NK-92 (cell line): Measurements from ENCODE around the gene UNC119.
"Not testable (repeated sequence)": the region's sequence is repeated elsewhere in the genome, so short reads cannot be mapped to it uniquely, and the experiment has no call there.

Experiments
- DNase-seq: peaks from one replicate; lab custom pipeline; 2025; ENCODE audit not compliant: unreplicated experiment; lab: John Stamatoyannopoulos, UW

The UNC119 gene

DNA sequence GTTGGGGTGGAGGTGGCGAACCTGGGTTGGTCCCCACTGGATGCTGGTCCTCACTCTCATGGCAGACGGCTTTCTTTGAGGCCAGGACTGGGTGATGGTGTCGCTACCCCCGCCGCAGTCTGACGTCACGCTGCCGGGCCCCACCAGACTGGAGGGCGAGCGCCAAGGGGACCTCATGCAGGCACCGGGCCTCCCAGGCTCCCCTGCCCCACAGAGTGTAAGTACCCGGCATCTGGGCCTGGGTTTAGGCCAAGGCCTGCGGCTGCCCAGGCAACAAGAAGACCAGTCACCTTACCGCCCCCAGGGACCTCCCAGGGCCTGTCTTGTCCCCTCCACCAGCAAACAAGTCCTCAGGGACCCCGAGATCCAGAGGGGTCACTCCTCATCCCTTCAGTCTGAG, 28.5 kb downstream of the UNC119 start:
- no peak for DNase-seq

DNA sequence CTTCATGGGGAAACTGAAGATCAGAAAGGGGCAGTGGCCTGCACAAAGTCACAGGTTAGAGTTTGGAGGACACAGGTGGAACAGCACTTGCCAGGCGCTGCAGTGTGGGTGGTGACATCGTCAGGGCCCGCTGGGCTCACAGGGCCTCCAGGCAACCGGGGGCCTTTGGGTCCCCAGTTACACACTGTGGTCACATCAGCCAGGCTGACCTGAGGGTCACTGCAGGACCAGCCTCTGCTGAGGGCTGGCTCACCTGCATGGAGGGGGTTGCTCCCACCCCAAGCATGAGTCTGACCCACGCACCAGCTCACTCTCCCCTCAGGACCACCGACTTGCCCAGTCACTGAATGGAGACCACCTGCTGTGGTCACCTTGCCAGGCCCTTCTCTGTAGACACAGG, 29.2 kb downstream of the UNC119 start:
- DNase-seq = no peak

DNA sequence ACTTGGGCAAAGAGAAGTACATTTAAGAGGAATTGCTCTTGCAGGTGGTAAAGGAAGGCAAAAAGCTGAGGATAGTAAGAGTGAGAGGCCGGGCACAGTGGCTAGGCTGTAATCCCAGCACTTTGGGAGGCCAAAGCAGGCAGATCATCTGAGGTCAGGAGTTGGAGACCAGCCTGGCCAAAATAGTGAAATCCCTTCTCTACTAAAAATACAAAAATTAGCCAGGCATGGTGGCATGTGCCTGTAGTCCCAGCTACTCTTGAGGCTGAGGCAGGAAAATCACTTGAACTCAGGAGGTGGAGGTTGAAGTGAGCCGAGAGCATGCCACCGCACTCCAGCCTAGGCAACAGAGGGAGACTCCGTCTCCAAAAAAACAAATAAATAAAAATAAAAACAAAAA, 30.1 kb downstream of the UNC119 start:
- DNase-seq = not testable (repeated sequence)

DNA sequence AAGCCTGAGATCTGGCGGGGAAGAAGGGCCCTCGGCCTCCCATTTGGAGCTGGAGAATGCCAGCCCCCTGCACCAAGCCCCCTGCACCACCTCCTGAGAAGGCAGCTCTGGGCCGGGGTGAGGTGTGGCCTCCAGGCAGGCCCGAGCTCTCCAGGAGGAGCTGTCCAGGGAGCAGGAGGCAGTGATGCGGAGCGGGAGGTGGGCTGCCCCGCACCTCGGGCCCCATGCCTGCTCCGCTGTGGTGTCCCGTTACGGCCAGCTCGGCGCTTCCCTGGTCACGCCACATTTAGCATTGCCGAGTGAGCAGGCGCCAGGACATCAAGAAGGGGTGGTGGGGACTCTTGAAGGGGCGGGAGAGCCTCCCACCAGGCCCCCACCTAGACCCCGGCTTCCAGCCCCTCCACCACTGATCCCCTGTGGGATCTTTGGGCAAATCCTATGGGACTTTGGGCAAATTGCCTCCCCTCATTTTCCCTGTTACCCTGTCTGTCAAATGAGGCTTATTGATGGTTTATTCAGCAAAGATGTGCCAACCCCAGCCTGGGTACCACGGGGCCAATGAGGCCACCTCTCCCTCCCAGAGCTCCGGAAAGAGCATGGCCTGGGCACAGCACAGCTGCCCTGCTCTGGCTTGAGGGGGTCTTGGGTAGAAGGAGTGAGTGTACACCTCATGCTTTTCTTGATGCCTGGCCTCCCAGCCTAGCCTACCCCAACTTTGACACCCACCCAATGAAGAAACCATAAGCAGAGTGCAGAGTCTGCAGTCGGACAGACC, 30.9 kb downstream of the UNC119 start:
- no peak for DNase-seq

DNA sequence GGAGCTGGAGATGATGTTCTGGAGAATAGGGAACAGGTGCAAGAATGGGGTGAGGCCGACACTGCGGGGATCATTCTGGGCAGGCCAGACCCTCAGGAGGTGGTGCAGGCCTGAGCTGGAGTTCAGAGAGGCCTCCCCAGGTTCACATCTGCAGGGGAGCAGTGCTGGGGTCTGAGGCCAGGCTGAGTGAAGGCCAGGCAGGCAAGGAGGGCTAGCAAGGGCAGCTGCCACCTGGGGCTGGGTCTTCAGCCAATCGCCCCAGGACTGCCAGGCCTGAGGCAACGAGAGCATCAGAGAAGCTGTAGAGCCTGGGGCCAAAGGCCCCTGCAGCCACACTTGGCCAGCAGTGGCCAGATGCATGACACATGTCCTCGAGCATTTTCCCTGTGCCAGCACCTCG, 31.7 kb downstream of the UNC119 start:
- DNase-seq = no peak

DNA sequence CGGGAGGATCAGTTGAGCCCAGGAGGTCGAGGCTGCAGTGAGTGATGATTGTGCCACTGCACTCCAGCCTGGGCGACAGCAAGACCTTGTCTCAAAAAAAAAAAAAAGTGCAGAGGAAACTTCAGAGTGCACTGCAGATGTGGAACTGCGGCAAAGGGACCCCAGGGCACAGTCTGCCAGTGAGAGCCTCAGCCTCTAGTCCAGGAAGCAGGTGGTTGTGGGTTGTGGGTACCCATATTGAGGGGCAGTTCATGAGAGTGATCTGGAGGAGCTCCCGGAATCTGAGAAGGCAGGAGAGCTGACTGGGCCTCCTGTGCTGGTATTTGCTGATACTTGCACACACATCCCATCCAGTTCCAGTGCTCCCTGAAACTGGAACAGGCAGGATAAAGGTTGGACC, 33.2 kb downstream of the UNC119 start:
- no peak for DNase-seq

DNA sequence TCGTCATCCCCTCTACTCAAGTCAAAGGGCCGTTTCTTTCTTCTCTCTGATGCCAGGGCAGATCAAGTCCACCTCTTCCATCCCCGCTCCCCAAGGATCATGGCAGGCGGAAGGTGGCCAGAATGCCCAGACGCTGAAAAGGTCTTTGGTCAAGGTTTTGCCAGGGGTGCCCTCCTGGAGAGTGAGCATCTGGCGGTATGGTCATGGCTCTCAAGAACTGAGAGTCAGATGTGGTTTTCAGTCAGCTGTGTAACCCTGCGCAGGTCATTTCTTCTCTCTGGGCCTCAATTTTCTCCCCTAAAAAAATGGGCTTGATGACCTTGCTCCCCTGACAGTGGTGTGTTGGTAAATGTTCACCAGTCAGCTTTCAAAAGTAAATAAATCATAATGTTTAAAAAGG, 33.8 kb downstream of the UNC119 start:
- DNase-seq = no peak

DNA sequence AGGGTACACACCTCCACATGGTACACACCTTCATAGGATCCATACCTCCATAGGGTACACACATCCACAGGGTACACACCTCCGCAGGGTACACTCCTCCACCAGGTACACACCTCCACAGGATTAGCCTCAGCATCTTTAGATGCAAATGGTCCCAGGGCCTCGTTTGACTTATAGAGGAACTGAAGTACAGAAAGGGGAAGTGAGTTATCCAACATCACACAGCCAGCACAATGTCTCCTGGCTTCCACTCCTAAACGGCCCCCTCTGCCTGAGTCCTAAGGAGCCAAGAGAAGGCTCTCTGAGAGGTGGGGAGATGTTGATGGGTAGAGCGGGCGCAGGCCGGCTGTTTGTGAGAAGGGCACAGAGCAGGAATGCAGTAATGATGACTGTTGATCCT, 34.3 kb downstream of the UNC119 start:
- no peak for DNase-seq

DNA sequence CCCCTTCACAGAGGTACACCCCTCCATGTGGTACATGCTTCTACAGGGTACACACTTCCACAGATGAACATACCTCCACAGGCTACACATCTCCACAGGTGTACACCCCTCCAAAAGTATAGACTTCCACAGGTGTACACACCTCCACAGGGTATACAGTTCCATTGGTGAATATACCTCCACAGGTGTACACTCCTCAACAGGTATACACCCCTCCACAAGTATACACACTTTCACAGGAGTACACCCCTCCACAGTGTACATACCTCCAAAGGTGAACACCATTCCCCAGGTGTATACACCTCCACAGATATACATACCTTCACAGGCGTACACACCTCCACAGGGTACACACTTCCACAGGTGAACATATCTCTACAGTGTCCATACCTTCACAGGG, 36.9 kb downstream of the UNC119 start:
- no peak for DNase-seq

DNA sequence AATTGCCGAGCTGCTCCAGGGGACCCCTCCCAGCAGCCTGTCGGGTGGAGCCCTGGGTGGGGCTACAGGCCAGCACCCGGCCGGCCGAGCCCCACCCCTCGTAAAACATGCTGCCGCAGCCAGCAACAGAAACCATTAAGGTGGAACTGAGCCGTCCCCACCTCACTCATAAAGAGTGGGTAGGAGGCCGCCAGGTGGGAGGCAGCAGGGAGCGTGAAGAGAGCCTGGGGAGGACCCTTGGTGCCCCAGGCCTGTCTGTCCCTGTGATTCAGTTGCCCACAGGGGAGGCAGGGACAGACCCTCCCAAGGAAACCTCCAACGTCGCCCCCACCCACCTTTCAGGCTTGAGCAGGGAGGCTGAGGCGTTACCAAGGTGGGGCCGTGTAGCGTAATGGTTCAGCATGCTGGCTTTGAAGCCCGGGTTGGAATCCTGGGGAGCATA, 37.8 kb downstream of the UNC119 start:
- DNase-seq = no peak

DNA sequence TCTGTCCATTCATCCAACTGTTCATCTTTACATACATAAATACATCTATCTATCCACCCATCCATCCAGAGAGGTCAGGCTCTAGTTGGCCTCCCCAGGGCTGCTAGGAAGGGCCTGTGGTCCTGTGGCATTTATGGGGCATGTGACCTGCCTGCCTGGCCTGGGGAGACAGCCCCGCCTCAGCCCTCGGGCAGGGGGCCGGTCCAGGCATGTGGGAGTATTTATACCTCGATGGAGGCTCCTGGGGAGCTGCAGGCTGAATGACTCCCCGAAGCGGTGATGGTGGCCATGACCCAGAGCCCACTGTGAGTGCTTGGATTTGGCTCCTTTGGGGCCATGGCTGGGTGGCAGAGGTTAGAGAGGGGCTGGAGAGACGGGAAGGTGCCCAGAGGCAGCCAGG, 38.9 kb downstream of the UNC119 start:
- DNase-seq = no peak

DNA sequence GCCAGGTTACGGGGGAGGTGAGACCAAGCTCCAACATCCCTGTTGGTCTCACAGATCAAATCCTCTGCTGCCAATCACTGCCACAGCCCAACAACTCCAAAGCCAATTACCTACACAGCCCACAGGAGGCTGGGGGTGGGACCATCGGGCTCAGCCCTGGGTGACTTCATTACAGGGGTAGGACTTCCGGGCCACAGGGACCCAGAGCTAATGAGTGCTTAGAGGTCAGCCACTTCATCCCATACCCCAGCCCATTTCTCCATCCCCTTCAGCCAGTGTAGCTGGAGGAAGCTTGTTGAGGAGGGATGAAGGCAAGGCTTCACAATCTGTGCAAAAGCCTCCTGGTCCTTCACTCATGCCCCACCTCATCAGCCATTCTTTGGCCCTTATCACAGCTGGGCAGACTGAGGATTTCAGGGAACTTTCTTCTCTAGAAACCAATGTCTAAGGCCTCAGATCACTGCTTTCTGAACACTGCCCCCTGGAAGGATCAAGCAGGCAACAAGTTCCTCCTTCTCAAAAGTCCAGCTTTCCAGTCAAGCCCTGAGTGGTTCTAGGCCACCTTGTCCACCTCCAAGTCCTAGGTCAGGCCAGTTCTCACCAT, 40.5 kb downstream of the UNC119 start:
- no peak for DNase-seq

DNA sequence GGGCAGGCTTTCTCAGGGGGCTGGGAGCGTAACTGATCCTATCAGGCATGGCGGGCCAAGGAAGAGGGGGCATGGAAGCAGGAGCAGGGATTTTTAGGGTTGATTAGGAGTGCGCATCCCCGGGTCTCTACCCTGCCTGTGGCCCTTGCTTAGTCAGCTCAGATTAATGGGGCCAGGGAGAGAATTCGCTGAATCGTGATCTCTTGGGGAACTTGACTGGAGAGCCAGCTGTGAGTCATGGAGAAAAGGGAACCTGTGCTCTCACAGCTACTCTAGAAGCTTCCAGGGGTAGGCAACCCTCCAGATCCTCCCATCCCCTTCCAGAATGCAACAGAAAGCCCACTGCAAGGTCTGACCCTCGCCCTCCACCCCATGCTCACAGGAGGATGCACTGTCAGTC, 42.6 kb downstream of the UNC119 start:
- no peak for DNase-seq

DNA sequence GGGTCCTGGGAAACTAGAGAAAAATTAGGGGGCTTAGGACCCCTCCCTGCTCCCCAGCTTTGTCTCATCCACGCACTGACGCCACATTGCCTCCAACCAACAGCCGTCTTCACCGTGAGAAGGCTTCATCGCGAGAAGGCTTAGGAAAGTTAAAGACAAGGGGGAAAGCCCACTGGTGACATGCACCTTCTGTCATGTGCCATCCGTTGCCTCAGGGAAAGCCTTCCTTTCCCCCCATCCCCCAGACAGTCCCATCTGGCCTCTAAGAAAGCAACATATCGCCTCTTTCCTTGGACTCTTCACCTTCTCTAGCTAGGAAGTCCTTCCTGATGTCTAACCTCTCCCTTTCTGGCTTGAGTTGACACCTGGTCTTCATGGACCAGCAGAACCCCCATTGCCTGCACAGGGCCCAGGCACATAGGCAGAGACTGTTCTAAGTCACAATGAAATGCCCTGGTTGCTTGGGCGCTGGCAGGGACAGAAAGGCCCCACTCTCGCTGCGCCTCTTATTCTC, 44.2 kb downstream of the UNC119 start:
- DNase-seq = no peak

DNA sequence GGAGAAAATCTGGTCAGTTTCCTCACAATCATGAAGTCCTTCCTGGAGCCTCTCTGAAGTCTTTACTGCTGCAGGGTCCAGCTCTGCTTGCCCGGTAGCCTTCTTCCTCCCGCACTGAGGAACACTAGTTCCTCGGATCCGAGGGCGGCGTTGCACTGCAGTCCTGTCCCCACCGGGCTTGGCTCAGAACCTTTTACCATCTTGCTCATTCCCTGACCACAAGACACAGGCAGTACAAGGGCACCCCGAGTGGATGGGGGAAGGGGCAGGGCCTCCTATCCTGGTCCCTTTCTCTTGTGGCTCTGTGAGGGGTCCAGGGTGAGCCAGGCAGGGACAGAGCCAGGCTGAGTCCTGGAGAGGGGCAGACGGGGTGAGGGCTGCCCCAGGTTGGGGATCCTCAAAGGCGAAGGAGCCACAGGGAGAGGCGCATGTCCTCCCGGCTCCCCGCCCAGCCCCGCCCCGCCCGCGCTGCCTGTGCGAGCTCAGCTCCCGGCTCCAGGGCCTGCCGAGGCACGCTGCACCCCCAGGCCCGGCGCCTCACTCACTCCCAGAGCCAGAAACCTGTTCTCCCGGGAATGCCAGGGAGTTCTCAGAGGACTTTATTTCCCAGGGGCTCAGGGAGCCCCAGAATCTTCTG, 44.7 kb downstream of the UNC119 start:
- no peak for DNase-seq

DNA sequence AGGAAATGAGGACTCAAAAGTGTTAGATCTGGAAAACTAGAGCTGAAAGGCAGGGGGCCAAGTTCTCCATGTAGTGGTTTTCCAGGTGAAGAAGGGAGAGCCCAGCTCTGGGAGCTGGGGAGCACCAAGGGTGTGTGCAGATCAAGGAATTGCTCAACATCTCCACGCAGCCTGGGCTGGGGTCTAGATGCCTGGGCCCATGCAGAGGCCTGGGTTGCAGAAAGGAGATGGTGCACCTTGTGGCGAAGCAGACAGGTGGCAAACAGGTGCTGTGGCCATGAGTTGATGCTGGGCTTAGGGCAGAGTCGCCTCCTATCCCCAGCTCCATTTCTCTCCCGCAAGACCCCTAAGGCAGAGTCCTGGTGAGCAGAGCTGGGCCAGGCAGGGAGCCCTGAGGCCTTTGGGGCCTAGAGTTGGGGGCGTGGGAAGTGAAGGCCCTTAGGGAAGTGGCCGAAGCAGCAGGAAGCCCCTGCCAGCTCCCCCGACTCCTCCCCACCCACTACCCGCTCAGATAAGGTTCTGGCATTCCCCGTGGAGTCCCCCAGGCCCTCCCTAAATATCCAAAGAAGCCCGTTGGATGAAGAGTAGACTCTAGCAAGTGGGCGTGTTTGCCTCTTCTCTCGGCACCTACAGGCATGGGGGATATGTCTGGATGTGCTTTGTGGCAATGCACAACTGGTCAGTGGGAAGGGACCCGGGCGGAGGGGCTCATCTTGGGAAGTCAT, 45.5 kb downstream of the UNC119 start:
- no peak for DNase-seq

DNA sequence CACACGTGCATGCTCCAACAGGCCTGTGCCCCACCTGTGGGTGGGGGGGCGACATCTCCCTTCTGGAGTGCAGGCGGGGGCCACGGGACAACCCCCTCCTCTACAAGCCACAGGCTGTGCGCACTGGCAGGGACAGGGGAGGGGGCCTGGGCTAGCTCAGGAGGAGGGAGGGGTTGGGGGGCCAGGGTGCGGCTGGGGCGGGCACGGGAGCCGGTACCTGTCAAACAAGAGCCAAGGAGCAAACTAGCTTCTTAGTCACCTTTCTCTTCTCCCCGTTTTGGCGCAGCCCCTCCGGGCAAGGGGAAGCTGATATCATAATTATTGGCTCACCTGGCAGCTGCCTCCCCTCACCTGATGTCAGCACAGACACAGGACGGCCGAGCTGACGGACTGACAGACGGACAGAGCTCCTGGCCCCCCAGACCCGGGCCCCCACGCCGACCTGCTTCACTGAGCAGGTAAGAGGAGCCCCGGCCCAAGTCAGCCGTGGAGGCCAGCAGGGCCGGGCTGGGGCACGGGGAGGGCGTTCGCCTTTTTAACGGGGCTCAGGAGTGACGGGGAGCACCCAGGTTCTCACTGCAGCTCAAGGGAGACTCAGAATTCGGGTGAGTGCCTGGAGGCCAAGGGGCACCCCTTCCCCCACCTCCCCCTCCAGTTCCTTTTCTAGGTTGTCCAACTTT, 46.3 kb downstream of the UNC119 start, which contains the start of gene FOXN1:
FOXN1 (plus strand) TSS at position 363 of the 680 bp plus-strand sequence. CDS start 17,622 bp downstream, outside the sequence.
- DNase-seq = no peak

DNA sequence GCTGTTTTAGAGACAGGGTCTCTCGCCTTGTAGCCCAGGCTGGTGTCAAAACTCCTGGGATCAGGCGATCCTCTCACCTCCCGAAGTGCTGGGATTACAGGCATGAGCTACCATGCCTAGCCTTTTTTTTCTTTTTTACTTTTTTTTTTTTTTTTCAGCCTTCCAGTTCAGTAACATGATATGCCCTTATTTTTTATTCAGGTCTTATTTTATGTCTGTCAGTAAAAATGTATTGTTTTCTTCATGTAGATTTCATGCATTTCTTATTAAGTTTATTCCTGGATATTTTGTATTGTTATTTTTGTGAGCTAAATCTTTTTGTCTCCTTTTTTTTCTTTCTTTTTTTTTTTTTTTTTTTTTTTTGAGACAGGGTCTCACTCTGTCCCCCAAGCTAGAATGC, 49.0 kb downstream of the UNC119 start:
- DNase-seq = no peak

DNA sequence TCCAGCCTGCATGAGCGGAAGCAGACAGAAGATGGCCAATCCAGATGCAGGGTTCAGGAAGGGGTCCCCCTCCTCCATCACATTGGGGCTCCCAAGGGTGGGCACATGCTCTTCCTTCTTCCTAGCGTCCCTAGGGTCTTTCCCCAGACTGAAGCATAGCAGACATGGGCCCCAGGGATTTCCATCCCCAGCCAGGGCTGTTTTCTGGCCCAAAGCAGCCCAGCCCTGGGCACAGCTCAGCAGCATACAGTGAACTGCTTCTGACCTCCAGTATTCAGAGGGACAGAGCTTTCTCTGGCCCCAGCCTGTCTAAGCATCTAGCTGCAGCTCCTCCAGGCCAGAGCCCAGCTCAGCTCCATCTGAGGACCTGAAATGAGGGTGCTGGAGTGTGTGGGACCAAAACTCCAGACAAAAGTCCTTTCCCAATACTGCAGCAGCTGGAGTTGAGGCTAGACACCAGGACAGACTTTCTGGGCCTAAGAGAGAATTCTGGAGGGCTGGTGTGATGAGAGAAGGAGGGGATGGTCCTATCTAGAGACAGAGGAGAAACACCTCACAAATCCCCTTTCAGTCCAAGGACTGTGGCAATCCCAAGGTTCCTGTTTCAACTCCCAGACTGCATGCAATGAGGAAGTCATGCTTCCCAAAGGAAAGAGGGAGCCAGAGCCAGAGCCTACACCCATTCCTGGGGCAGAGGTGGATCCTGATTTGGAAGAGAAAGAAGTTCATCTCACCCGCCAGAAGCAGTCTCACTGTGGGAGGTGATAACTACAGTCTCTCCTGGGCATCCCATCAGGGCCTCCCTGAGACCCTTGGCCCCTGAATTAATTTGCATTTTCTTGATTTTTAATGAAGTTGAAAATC, 50.8 kb downstream of the UNC119 start:
- DNase-seq = no peak
